Mucosa of stomach (tissue), 1 donor: ENCODE measurements around the gene ROBO1.

Source experiments
- H3K27me3 ChIP-seq: one replicate; pipeline ENCODE4 v1.7.0; 2013; ENCODE audit warnings: mild to moderate bottlenecking, low read length; ENCODE audit not compliant: control insufficient read depth, insufficient read depth
- H3K36me3 ChIP-seq: one replicate; pipeline ENCODE4 v1.7.0; 2013; ENCODE audit warnings: low read length; ENCODE audit not compliant: control insufficient read depth, insufficient read depth
- H3K4me1 ChIP-seq: one replicate; pipeline ENCODE4 v1.7.0; 2013; ENCODE audit warnings: mild to moderate bottlenecking, low read length; ENCODE audit not compliant: control insufficient read depth, insufficient read depth
- H3K4me3 ChIP-seq: one replicate; pipeline ENCODE4 v1.7.0; 2013; ENCODE audit warnings: low read length
- H3K9ac ChIP-seq: one replicate; pipeline ENCODE4 v1.7.0; 2013; ENCODE audit warnings: mild to moderate bottlenecking, low read length, moderate library complexity
- H3K9me3 ChIP-seq: one replicate; pipeline ENCODE4 v1.7.0; 2013; ENCODE audit warnings: mild to moderate bottlenecking, low read length, moderate library complexity; ENCODE audit not compliant: control insufficient read depth
- donor health status: Pancreatic carcinoma.

The ROBO1 gene

GRCh38 chr3:78822726-78823125, 945.1 kb downstream of the ROBO1 start:
- no peaks in the 10 kb centered on the region for H3K9me3 ChIP-seq
- H3K36me3 ChIP-seq = no peaks in the 10 kb centered on the region
- no peaks in the 10 kb centered on the region for H3K27me3 ChIP-seq
- H3K9ac ChIP-seq = no peak overlapping the region
- H3K4me1 ChIP-seq = no peaks in the 10 kb centered on the region
- H3K4me3 ChIP-seq = no peak overlapping the region

GRCh38 chr3:78820542-78820941, 947.3 kb downstream of the ROBO1 start:
- Histone ChIP-seq H3K9ac (no peak overlapping the region), H3K36me3 (no peaks in the 10 kb centered on the region), H3K27me3 (no peaks in the 10 kb centered on the region), H3K4me3 (no peak overlapping the region), H3K4me1 (no peaks in the 10 kb centered on the region), H3K9me3 (no peaks in the 10 kb centered on the region)

GRCh38 chr3:78818161-78818985, 949.4 kb downstream of the ROBO1 start:
- Histone ChIP-seq H3K36me3 (no peaks in the 10 kb centered on the region), H3K9me3 (no peaks in the 10 kb centered on the region), H3K4me3 (no peak overlapping the region), H3K27me3 (no peaks in the 10 kb centered on the region), H3K4me1 (no peaks in the 10 kb centered on the region), H3K9ac (no peak overlapping the region)

GRCh38 chr3:78814893-78815562, 952.8 kb downstream of the ROBO1 start:
- H3K4me3 ChIP-seq = no peak overlapping the region

GRCh38 chr3:78812166-78812565, 955.6 kb downstream of the ROBO1 start:
- Histone ChIP-seq H3K4me1 (no peaks in the 10 kb centered on the region), H3K9ac (no peak overlapping the region), H3K36me3 (no peaks in the 10 kb centered on the region), H3K27me3 (no peaks in the 10 kb centered on the region), H3K4me3 (no peak overlapping the region), H3K9me3 (no peaks in the 10 kb centered on the region)

More at GRCh38 chr3:78814893-78815562, 952.8 kb downstream of the ROBO1 start:
- Histone ChIP-seq H3K4me1 (no peaks in the 10 kb centered on the region), H3K36me3 (no peaks in the 10 kb centered on the region), H3K27me3 (no peaks in the 10 kb centered on the region), H3K9me3 (no peaks in the 10 kb centered on the region), H3K9ac (no peak overlapping the region)

- no peak overlapping the region for H3K4me3 ChIP-seq
- H3K9ac ChIP-seq = no peak overlapping the region
- no peaks in the 10 kb centered on the region for H3K27me3 ChIP-seq
- H3K36me3 ChIP-seq = no peaks in the 10 kb centered on the region
- H3K9me3 ChIP-seq = no peaks in the 10 kb centered on the region
- H3K4me1 ChIP-seq = no peaks in the 10 kb centered on the region
Observed at GRCh38 chr3:78809966-78810365, 957.8 kb downstream of the ROBO1 start.

- Histone ChIP-seq H3K9me3 (no peaks in the 10 kb centered on the region), H3K4me1 (no peaks in the 10 kb centered on the region), H3K36me3 (no peaks in the 10 kb centered on the region), H3K4me3 (no peak overlapping the region), H3K27me3 (no peaks in the 10 kb centered on the region), H3K9ac (no peak overlapping the region)
Observed at GRCh38 chr3:78804251-78805037, 963.4 kb downstream of the ROBO1 start.

GRCh38 chr3:78802562-78802930, 965.3 kb downstream of the ROBO1 start:
- H3K4me1 ChIP-seq = no peaks in the 10 kb centered on the region
- no peaks in the 10 kb centered on the region for H3K27me3 ChIP-seq
- H3K9me3 ChIP-seq = no peaks in the 10 kb centered on the region
- no peak overlapping the region for H3K9ac ChIP-seq
- H3K4me3 ChIP-seq = no peak overlapping the region
- no peaks in the 10 kb centered on the region for H3K36me3 ChIP-seq

GRCh38 chr3:78801926-78802561, 965.8 kb downstream of the ROBO1 start:
- Histone ChIP-seq H3K36me3 (no peaks in the 10 kb centered on the region), H3K4me1 (no peaks in the 10 kb centered on the region), H3K27me3 (no peaks in the 10 kb centered on the region), H3K9ac (no peak overlapping the region), H3K9me3 (no peaks in the 10 kb centered on the region), H3K4me3 (no peak overlapping the region)

GRCh38 chr3:78799681-78800080, 968.1 kb downstream of the ROBO1 start:
- Histone ChIP-seq H3K9ac (no peak overlapping the region), H3K27me3 (no peaks in the 10 kb centered on the region), H3K4me3 (no peak overlapping the region), H3K4me1 (no peaks in the 10 kb centered on the region), H3K36me3 (no peaks in the 10 kb centered on the region), H3K9me3 (no peaks in the 10 kb centered on the region)

GRCh38 chr3:78798266-78798832, 969.4 kb downstream of the ROBO1 start:
- Histone ChIP-seq H3K9me3 (no peaks in the 10 kb centered on the region), H3K4me3 (no peak overlapping the region), H3K9ac (no peak overlapping the region), H3K27me3 (no peaks in the 10 kb centered on the region), H3K36me3 (no peaks in the 10 kb centered on the region), H3K4me1 (no peaks in the 10 kb centered on the region)
